GM15510 (cell line): ENCODE data around the gene HES1.

Experiments used
- POLR2A ChIP-seq: IDR thresholded peaks from 3 replicates; pipeline ENCODE4 v1.6.1; 2011; ENCODE audit warnings: borderline replicate concordance; ENCODE audit not compliant: insufficient read length; ENCODE audit errors: extremely low read depth

Gene HES1

GRCh38 chr3:194181612-194182529 is 45.9 kb downstream of the HES1 start:
- TF ChIP-seq POLR2A, result no peak

DNA sequence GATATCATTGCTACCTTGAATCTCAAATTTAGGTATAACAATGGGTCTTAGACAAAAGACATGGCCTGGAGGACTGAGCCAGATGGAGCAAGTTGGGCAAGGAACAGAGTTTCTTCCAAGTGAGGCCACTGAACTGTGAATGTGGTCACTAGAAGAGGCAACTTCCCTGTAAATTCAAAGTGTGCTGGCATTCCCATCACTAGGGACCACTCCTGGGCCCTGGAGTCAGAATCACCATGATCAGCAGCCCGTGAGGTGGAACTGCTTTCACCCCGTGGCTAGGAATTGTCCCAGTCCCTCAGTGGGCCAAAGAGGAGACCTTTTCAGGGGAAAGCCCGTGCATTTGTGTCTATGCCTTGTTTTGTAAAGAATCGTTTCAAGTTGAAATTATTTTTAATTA is 47.3 kb downstream of the HES1 start:
- TF ChIP-seq POLR2A, result no peak

DNA sequence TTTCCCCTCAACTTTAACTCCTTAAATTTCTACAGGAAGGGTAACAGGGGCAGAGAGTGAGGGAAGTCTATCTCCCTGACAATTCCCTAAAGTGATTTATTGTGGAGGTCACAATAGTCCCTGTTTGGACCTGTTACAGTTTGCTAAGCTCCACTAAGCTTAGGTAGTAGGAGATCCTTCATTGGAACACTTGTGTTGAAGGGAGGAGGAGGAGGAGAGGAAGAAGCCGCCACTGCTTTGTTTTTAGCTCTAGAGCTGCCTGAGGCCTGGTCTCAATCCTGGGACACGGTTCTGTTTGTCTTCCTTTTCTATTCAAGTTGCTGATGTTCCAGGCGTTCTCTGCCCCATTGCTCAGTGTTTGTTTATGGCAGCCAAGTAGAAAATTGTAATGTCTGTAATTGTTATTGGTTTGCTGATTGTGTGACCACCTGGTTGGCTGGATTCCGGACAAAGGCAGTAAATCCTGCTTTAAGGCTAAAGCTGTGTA is 48.4 kb downstream of the HES1 start:
- TF ChIP-seq POLR2A, result no peak

GRCh38 chr3:194184801-194185200 is 48.9 kb downstream of the HES1 start:
- no peak for TF ChIP-seq POLR2A

GRCh38 chr3:194185221-194185620 is 49.3 kb downstream of the HES1 start:
- no peak for TF ChIP-seq POLR2A

GRCh38 chr3:194187233-194187944 is 51.4 kb downstream of the HES1 start:
- no peak for TF ChIP-seq POLR2A
